HepG2 (cell line): Measurements from ENCODE around the gene CACNA2D1. TPM values are rescaled to one million over a fixed set of nuclear protein-coding genes. Genes with fewer than 3 reads are reported as not detected.

Experiments used
- ATAC-seq: fragments of 200-7000 bp; cut with Tn5 transposase; 3 replicates; pipeline ENCODE4 v1.9.1; 2020; ENCODE audit warnings: mild to moderate bottlenecking, moderate library complexity
- BruUV-seq: library from RNA; stranded (reverse); fragments of 400-500 nt; replicated peaks from 2 replicates; lab custom pipeline; 2021; lab: Mats Ljungman, UMichigan
- CTCF ChIA-PET: fragments of 300-600 bp; formaldehyde crosslinking; extraction: SDS; loops from one replicate; lab custom pipeline; 2021; ENCODE audit warnings: low total read pairs, inconsistent platforms, low intra/inter-chr PET ratio; lab: Yijun Ruan, JAX
- POLR2A ChIA-PET: fragments of 350-600 bp; sonication (Branson Sonifier 250); formaldehyde crosslinking; loops from one replicate; lab custom pipeline; 2020; ENCODE audit warnings: antibody characterized with exemption, inconsistent platforms; lab: Yijun Ruan, JAX
- DNase-seq: peaks from one replicate; pipeline ENCODE4 v3.0.0-alpha.2; 2015; ENCODE audit warnings: low spot score
- FAIRE-seq: peaks from 3 replicates; lab custom pipeline; 2011; peaks lifted over from hg19 to GRCh38; lab: Jason Lieb, UNC
- H2AFZ ChIP-seq: one replicate; pipeline ENCODE4 v1.6.1; 2011; ENCODE audit warnings: low read length, inconsistent platforms
- H3K27ac ChIP-seq: fragments of 300-600 bp; 3 replicates; pipeline ENCODE4 v1.8.0; 2011; ENCODE audit warnings: mixed run types, mild to moderate bottlenecking, mixed read lengths, low read length, inconsistent platforms; ENCODE audit not compliant: insufficient read depth; ENCODE audit errors: extremely low read length
- H3K27me3 ChIP-seq, 2 experiments: fragments of 200-600 bp in 1 of 2; 2 replicates in 1 of 2; 3 replicates in 1 of 2; pipeline versions ENCODE4 v1.6.0 to v1.8.0; 2011; ENCODE audit warnings: low read length in 2 of 2, mild to moderate bottlenecking in 2 of 2, moderate library complexity in 2 of 2, inconsistent platforms in 1 of 2; ENCODE audit not compliant: insufficient read depth in 2 of 2, control insufficient read depth in 1 of 2
- H3K36me3 ChIP-seq, 2 experiments: fragments of 200-600 bp in 1 of 2; replicated peaks in 1 of 2; 2 replicates in 1 of 2; 3 replicates in 1 of 2; pipeline versions ENCODE4 v1.5.1 to v1.8.0; 2011; ENCODE audit warnings: low read length in 2 of 2, inconsistent platforms in 1 of 2; ENCODE audit not compliant: insufficient read depth in 2 of 2, control insufficient read depth in 1 of 2
- H3K4me1 ChIP-seq: 2 replicates; pipeline ENCODE4 v1.5.1; 2012; ENCODE audit warnings: low read length, inconsistent platforms; ENCODE audit not compliant: insufficient read depth
- H3K4me2 ChIP-seq: 2 replicates; pipeline ENCODE4 v1.6.0; 2011; ENCODE audit warnings: low read depth, low read length, inconsistent platforms
- H3K4me3 ChIP-seq, 3 experiments: fragments of 200-600 bp in 1 of 3; sonication (generic), shearing (Covaris generic) in 1 of 3; replicated peaks in 1 of 3; 2 replicates each; pipeline ENCODE4 v1.5.1; 2011 to 2016; ENCODE audit warnings: low read length in 3 of 3, inconsistent platforms in 2 of 3, low read depth in 2 of 3, mild to moderate bottlenecking in 2 of 3, control low read depth in 1 of 3, mixed read lengths in 1 of 3; ENCODE audit not compliant: insufficient read depth in 1 of 3
- H3K79me2 ChIP-seq: one replicate; pipeline ENCODE4 v1.6.1; 2011; ENCODE audit warnings: low read length, inconsistent platforms; ENCODE audit not compliant: insufficient read depth
- H3K9ac ChIP-seq: 2 replicates; pipeline ENCODE4 v1.6.0; 2011; ENCODE audit warnings: mild to moderate bottlenecking, low read depth, low read length, inconsistent platforms; ENCODE audit not compliant: insufficient read depth
- H3K9me3 ChIP-seq: 2 replicates; pipeline ENCODE4 v1.5.1; 2012; ENCODE audit warnings: mild to moderate bottlenecking, low read length
- H4K20me1 ChIP-seq: 2 replicates; pipeline ENCODE4 v1.6.0; 2011; ENCODE audit warnings: inconsistent platforms, mild to moderate bottlenecking, low read length, moderate library complexity; ENCODE audit not compliant: insufficient read depth
- DMAP1 ChIP-seq: IDR thresholded peaks from 2 replicates; pipeline ENCODE4 v1.6.1; 2016
- E2F1 ChIP-seq: sonication (generic); formaldehyde crosslinking; IDR thresholded peaks from 2 replicates; pipeline ENCODE4 v1.5.0; 2020; ENCODE audit warnings: missing genetic modification reagents
- FOSL1 ChIP-seq: sonication (generic); formaldehyde crosslinking; IDR thresholded peaks from 2 replicates; pipeline ENCODE4 v1.9.0; 2021; ENCODE audit warnings: missing genetic modification reagents, borderline replicate concordance
- HES4 ChIP-seq: sonication (generic); formaldehyde crosslinking; IDR thresholded peaks from 2 replicates; pipeline ENCODE4 v1.9.0; 2021; ENCODE audit warnings: mild to moderate bottlenecking, missing genetic modification reagents, borderline replicate concordance
- HIC2 ChIP-seq: sonication (generic); formaldehyde crosslinking; IDR thresholded peaks from 2 replicates; pipeline ENCODE4 v1.9.0; 2022; ENCODE audit warnings: low read depth, missing genetic modification reagents
- ONECUT2 ChIP-seq: sonication (generic); formaldehyde crosslinking; IDR thresholded peaks from 2 replicates; pipeline ENCODE4 v1.4.0; 2020; ENCODE audit warnings: missing genetic modification reagents
- RARA ChIP-seq: IDR thresholded peaks from 2 replicates; pipeline ENCODE4 v1.6.1; 2016; ENCODE audit warnings: missing genetic modification reagents, missing compliant biosample characterization
- REPIN1 ChIP-seq: sonication (generic); formaldehyde crosslinking; IDR thresholded peaks from 2 replicates; pipeline ENCODE4 v1.8.0; 2022; ENCODE audit warnings: missing genetic modification reagents, low read depth, mild to moderate bottlenecking, borderline replicate concordance
- SAP130 ChIP-seq: IDR thresholded peaks from 2 replicates; pipeline ENCODE4 v1.6.1; 2016; ENCODE audit warnings: low read depth
- ZBTB42 ChIP-seq: sonication (generic); formaldehyde crosslinking; IDR thresholded peaks from 2 replicates; pipeline ENCODE4 v1.5.0; 2020; ENCODE audit warnings: mild to moderate bottlenecking, missing genetic modification reagents
- ZNF891 ChIP-seq: sonication (generic); formaldehyde crosslinking; IDR thresholded peaks from 2 replicates; pipeline ENCODE4 v1.5.0; 2020; ENCODE audit warnings: mild to moderate bottlenecking, missing genetic modification reagents
- WGBS: methylation state at CpG from one replicate; pipeline ENCODE4 v1.1.6; 2017; ENCODE audit warnings: low lambda C conversion rate; 5-methylcytosine and 5-hydroxymethylcytosine counted together
- in situ Hi-C: cut with HindIII; loops from 2 replicates; pipeline ENCODE4 v1.10.0; 2017; ENCODE audit warnings: low pct_unique_long_range_greater_than_20kb; ENCODE audit not compliant: extremely low pct_ligation_motif_present
- intact Hi-C: fragments of 100-400 bp; cut with micrococcal nuclease; formaldehyde crosslinking; loops from one replicate; pipeline ENCODE4 v1.10.0; 2022; ENCODE audit not compliant: unreplicated experiment
- polyA plus RNA-seq, 8 experiments: library from polyadenylated mRNA; depleted of rRNA in 3 of 8; stranded (reverse) in 7 of 8; unstranded in 1 of 8; fragments of >200 nt; fragmentation: Illumina TruSeq in 4 of 8; extraction: Trizol in 4 of 8; gene quantifications; 2 replicates each; pipeline versions ENCODE4 v1.2.1 to v1.2.3, GENCODE V29; 2011 to 2016; ENCODE audit warnings: low read depth in 4 of 8, missing spikeins in 1 of 8, mixed read lengths in 1 of 8; ENCODE audit not compliant: insufficient read depth in 1 of 8
- total RNA-seq, 5 experiments: library from RNA; depleted of rRNA; stranded (reverse); fragments of >200 nt; fragmentation: Illumina TruSeq; extraction: Trizol; gene quantifications; 2 replicates each; pipeline ENCODE4 v1.2.3, GENCODE V29; 2016; ENCODE audit warnings: low read depth in 1 of 5
- TF ChIP-seq, protein P1 (sequence below): sonication (generic); formaldehyde crosslinking; IDR thresholded peaks from 2 replicates; pipeline ENCODE4 v1.5.1; 2020; ENCODE audit warnings: mild to moderate bottlenecking, missing genetic modification reagents, moderate library complexity
- TF ChIP-seq, protein P2 (sequence below): sonication (generic); formaldehyde crosslinking; IDR thresholded peaks from 2 replicates; pipeline ENCODE4 v1.8.0; 2023; ENCODE audit warnings: mild to moderate bottlenecking, missing genetic modification reagents

Gene CACNA2D1
- total and polyA plus RNA-seq, 2 of the 13 experiments (the other 11 are each of a cell fraction or from before 2014, with no cell fraction given): not detected

DNA sequence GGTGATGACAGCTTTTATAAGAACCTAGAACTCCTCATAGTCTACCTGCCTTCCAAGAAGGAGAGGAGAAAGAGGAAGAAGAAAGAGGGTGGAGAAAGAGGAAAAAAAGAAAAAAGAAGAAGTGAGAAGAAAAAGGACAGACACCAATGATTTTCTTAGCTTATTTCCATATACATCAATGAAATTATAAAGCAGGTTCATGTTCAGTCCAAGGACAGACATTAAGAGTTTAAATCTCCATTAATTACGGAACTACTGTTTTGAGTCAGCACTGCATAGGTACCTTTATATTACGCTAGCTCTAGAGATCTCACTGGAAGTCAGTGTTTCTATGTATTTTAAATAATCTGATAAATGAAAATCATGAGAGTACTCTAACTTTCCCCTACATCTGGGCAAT is 364.8 kb downstream of the CACNA2D1 start:
- intact Hi-C loops: no loop called here
- no peak overlapping the region for H3K9ac ChIP-seq
- POLR2A ChIA-PET: no interaction called here
- no TSS peak for BruUV-seq
- no peak overlapping the region for H3K4me2 ChIP-seq
- FAIRE-seq (no peak), DNase-seq (no peak), ATAC-seq (no peak)
- CTCF ChIA-PET: no interaction called here
- no peaks in the 10 kb centered on the region for H3K4me1 ChIP-seq
- no peaks in the 10 kb centered on the region for H3K79me2 ChIP-seq
- H3K27me3 ChIP-seq: no peaks in the 10 kb centered on the region; a peak in 1 of 5 replicates
- H3K36me3 ChIP-seq: no peaks in the 10 kb centered on the region
- H4K20me1 ChIP-seq: no peaks in the 10 kb centered on the region
- WGBS: 9% methylated on average over 2 of the region's 2 CpGs
- no peak overlapping the region for H3K27ac ChIP-seq
- no peak overlapping the region for H2AFZ ChIP-seq
- no peaks in the 10 kb centered on the region for H3K9me3 ChIP-seq
- no peak overlapping the region for H3K4me3 ChIP-seq
- in situ Hi-C loops: no loop called here
- TF ChIP-seq E2F1: no peak
- no peak for TF ChIP-seq ONECUT2 (CRISPR knock-in tag)
- no peak for TF ChIP-seq SAP130
- no peak for TF ChIP-seq FOSL1 (CRISPR knock-in tag)

DNA sequence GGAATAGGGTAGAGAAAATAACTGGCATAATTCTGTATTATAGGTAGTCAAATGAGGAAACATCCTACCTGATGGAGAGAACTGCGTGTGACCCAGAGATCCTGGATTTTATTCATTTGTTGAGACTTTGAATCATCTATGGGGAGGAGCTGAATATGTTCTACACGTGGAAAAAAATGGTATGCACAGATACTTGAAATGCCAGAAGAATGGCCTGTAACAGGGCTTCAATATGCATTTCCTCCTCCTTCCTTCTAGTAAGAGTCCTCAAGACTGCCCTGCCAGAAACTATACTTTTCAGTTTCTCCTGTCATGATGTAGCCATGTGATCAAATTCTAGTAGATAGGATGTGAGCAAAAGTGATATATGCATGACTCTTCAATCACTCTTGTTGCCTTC is 372.1 kb downstream of the CACNA2D1 start:
- no peak overlapping the region for H3K4me3 ChIP-seq
- WGBS: 0% methylated on average over 2 of the region's 2 CpGs
- BruUV-seq: no TSS peak
- TF ChIP-seq, protein P1, sequence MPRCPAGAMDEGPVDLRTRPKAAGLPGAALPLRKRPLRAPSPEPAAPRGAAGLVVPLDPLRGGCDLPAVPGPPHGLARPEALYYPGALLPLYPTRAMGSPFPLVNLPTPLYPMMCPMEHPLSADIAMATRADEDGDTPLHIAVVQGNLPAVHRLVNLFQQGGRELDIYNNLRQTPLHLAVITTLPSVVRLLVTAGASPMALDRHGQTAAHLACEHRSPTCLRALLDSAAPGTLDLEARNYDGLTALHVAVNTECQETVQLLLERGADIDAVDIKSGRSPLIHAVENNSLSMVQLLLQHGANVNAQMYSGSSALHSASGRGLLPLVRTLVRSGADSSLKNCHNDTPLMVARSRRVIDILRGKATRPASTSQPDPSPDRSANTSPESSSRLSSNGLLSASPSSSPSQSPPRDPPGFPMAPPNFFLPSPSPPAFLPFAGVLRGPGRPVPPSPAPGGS (CRISPR knock-in tag): no peak
- TF ChIP-seq ZNF891: no peak
- no peak for TF ChIP-seq ZBTB42 (CRISPR knock-in tag)
- no peak for TF ChIP-seq HIC2 (CRISPR knock-in tag)
- TF ChIP-seq, protein P2, sequence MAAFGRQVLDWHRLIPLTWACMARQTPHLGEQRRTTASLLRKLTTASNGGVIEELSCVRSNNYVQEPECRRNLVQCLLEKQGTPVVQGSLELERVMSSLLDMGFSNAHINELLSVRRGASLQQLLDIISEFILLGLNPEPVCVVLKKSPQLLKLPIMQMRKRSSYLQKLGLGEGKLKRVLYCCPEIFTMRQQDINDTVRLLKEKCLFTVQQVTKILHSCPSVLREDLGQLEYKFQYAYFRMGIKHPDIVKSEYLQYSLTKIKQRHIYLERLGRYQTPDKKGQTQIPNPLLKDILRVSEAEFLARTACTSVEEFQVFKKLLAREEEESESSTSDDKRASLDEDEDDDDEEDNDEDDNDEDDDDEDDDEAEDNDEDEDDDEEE (CRISPR knock-in tag): no peak
- TF ChIP-seq REPIN1 (CRISPR knock-in tag): no peak
- no peak for TF ChIP-seq RARA (CRISPR knock-in tag)
- no peak for TF ChIP-seq DMAP1 (CRISPR knock-in tag)
- no peak for TF ChIP-seq HES4 (CRISPR knock-in tag)

More for the DNA sequence above, 372.1 kb downstream of the CACNA2D1 start:
- Histone ChIP-seq H3K36me3 (no peaks in the 10 kb centered on the region), H4K20me1 (no peaks in the 10 kb centered on the region), H3K27me3 (no peaks in the 10 kb centered on the region), H3K9me3 (no peaks in the 10 kb centered on the region), H3K27ac (no peak overlapping the region), H3K9ac (no peak overlapping the region), H3K4me1 (no peaks in the 10 kb centered on the region), H3K79me2 (no peaks in the 10 kb centered on the region), H3K4me2 (no peak overlapping the region), H2AFZ (no peak overlapping the region)
- DNase-seq: no peak
- POLR2A ChIA-PET: no interaction called here
- intact Hi-C loops: no loop called here
- no peak for FAIRE-seq
- no peak for ATAC-seq
- in situ Hi-C loops: no loop called here
- CTCF ChIA-PET: no interaction called here
